ENCODE measurements around the gene HGS. TPM values are rescaled to one million over a fixed set of nuclear protein-coding genes. Genes with fewer than 3 reads are reported as not detected.

Gene HGS
- total and polyA plus RNA-seq, 8 donors: 39.3 to 174 (median 45.2) TPM

DNA sequence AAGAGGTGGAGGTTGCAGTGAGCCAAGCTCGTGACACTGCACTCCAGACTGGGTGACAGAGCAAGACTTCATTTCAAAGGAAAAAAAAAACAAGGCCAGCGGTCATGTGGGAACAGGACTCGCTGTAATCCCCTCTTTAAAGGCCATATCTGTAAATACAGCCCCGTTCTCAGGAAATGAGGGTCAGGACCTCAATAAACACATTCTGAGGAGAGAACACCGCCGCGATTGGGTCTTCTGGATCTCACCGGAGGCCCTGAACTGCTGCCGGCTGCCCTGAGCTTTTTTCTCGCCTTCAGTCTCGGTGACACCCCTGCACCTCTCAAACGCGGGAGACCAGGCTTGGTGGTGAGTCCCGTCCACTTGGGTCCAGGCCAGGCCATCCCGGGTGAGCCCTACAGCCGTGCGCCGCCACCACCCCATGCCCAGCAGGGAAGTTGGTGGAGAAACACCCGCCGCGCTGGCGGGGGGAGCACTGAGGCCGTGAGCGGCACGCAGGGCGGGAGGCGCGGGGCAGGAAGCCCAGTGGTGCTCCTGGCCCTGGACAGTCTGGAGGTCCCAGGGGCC, 56.7 kb downstream of the HGS start:
- no peak for FAIRE-seq
- Histone ChIP-seq H3K27ac (no peak overlapping the region), H3K4me1 (peaks cover 0 to 3% (median 0%) of the 10 kb centered on the region in 3 donors), H3K27me3 (no peaks in the 10 kb centered on the region), H3K36me3 (no peaks in the 10 kb centered on the region), H3K4me3 (no peak overlapping the region), H3K9me3 (no peaks in the 10 kb centered on the region)
- ATAC-seq: peak in 2 of 4 donors; percentile 7 to 10
- DNase-seq: peak in 1 of 6 donors; percentile 37
- intact Hi-C loops (cut with DNase I): no loop called here
- TF ChIP-seq, protein P1, sequence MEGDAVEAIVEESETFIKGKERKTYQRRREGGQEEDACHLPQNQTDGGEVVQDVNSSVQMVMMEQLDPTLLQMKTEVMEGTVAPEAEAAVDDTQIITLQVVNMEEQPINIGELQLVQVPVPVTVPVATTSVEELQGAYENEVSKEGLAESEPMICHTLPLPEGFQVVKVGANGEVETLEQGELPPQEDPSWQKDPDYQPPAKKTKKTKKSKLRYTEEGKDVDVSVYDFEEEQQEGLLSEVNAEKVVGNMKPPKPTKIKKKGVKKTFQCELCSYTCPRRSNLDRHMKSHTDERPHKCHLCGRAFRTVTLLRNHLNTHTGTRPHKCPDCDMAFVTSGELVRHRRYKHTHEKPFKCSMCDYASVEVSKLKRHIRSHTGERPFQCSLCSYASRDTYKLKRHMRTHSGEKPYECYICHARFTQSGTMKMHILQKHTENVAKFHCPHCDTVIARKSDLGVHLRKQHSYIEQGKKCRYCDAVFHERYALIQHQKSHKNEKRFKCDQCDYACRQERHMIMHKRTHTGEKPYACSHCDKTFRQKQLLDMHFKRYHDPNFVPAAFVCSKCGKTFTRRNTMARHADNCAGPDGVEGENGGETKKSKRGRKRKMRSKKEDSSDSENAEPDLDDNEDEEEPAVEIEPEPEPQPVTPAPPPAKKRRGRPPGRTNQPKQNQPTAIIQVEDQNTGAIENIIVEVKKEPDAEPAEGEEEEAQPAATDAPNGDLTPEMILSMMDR (IDR thresholded peaks at IDR 0.05): no peak
- WGBS, 2 donors: 63 to 73% methylated on average over 25 to 28 of the region's 28 CpGs

DNA sequence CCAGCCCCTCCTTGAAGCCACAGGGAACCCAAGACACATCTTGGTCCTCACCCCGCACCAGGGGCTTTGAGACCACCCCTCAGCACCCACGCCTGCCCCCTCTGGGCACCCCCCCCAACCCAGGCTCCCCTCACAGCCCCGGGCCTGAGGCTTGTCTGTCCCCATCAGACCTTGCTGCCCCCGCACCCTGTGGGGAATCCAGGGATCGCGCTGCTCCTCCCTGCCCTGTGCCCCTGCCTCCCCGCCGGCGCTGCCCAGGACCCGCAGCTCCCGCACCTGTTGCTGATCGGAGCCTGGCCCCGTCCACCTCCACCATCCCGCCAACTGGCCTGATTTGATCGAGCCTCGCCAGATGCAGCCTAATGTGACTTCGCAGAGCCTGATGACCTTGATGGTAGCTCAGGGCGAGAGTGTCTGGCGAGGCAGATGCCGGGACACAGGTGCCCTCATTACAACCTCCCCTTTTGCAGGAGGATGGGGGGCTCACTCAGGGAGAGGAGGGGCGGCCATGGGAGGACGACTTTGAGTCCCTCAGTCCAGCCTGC, 57.3 kb downstream of the HGS start:
- no peak overlapping the region for H3K27ac ChIP-seq

DNA sequence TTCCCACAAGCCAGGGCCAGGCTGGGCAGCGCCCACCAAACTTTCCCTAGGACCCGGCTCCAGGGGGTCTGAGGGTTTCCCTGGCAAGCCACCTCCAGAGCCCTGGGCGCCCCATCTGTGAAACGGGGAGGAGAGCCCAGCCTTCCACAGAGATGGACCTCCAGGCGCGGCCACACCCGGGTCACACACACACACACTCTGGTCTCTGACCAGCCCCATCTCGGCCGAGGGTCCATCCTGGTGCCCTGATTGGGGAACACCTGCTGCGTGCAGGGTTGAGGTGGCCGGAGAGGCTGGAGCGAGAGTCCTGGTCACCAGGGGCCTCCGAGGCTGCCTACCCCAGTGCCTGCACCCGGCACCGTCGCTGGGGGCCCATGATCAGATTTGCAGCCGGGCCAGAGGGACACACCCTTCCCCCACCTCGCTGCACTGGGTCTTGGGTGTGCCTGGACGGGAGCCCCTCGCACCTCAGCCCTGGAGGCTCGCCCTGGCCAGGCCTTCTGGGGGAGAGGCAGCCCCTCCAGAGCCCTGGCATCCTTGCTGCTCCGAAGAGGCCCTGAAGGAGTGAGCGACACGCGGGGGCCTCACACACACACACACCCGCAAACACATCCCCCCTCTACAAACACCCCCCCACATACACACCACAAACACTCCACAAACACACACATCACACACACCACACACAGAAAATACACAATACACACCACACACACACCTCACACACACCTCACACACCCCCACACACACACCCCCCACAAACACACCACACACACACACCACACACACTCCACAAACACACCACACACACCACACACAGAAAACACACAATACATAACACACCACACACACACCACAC, 58.0 kb downstream of the HGS start:
- TF ChIP-seq, protein P1 (IDR thresholded peaks at IDR 0.05): no peak
- peak in 3 of 6 donors; percentile 29 to 74 (median 54) for DNase-seq
- no peak overlapping the region for H3K4me3 ChIP-seq
- no peaks in the 10 kb centered on the region for H3K4me1 ChIP-seq
- no peaks in the 10 kb centered on the region for H3K9me3 ChIP-seq
- ATAC-seq: no peak
- no peaks in the 10 kb centered on the region for H3K27me3 ChIP-seq
- no peak for FAIRE-seq
- no peak overlapping the region for H3K27ac ChIP-seq
- no peaks in the 10 kb centered on the region for H3K36me3 ChIP-seq
- intact Hi-C loops (cut with DNase I): no loop called here
- 49 to 52% methylated on average over 26 of the region's 26 CpGs for WGBS, 2 donors

More for the DNA sequence above, 57.3 kb downstream of the HGS start:
- intact Hi-C loops (cut with DNase I): no loop called here
- ATAC-seq: peak in 3 of 4 donors; percentile 26 to 29 (median 28)
- TF ChIP-seq, protein P1 (IDR thresholded peaks at IDR 0.05): no peak
- no peak for FAIRE-seq
- DNase-seq: peak in 2 of 6 donors; percentile 23 to 67
- 25 to 26% methylated on average over 22 of the region's 22 CpGs for WGBS, 2 donors
- Histone ChIP-seq H3K9me3 (no peaks in the 10 kb centered on the region), H3K4me3 (no peak overlapping the region), H3K4me1 (peaks cover 0 to 2% (median 0%) of the 10 kb centered on the region in 3 donors), H3K36me3 (no peaks in the 10 kb centered on the region), H3K27me3 (no peaks in the 10 kb centered on the region)

Small RNA genes lying within 50 kb of the gene (microRNA-seq; reads per million reads assigned to microRNA genes)
- gene MIR6786: 0 to 0.29 reads per million in 2 donors

Other genes with a start within 250 kb of the HGS start
- gene ACTG1, start 171.2 kb upstream of the HGS start, total RNA-seq: 1,000 to 10,000 TPM; 1,458 to 2,872 (median 2,024) TPM
- gene ACTG1, start 171.2 kb upstream of the HGS start, polyA plus RNA-seq: 1,000 to 10,000 TPM in 1 of 2 donors, 100 to 1,000 TPM in 1; 889 to 1,003 TPM
- gene FSCN2, start 155.6 kb upstream of the HGS start, total RNA-seq: 10 to 100 TPM in 4 of 6 donors, 1 to 10 TPM in 2; 7.9 to 11.9 (median 10.7) TPM
- 10 to 100 TPM in 1 of 2 donors, 1 to 10 TPM in 1; 2.5 to 15.3 TPM for gene FSCN2, start 155.6 kb upstream of the HGS start, polyA plus RNA-seq
- 10 to 100 TPM in 5 of 6 donors, 1 to 10 TPM in 1; 9.4 to 17.5 (median 12.2) TPM for gene FAAP100, start 131.7 kb upstream of the HGS start, total RNA-seq
- gene FAAP100, start 131.7 kb upstream of the HGS start, polyA plus RNA-seq: 10 to 100 TPM; 40.0 to 66.0 TPM
- 10 to 100 TPM; 32.8 to 54.8 (median 36.4) TPM for gene NPLOC4, start 46.9 kb upstream of the HGS start, total RNA-seq
- gene NPLOC4, start 46.9 kb upstream of the HGS start, polyA plus RNA-seq: 10 to 100 TPM; 32.5 to 34.8 TPM
- gene TSPAN10, start 46.8 kb upstream of the HGS start, total RNA-seq: 1 to 10 TPM in 2 of 6 donors, under 1 TPM in 4; 0.24 to 1.5 (median 0.84) TPM
- gene TSPAN10, start 46.8 kb upstream of the HGS start, polyA plus RNA-seq: 1 to 10 TPM; 2.0 to 2.2 TPM
- under 1 TPM in 2 of 6 donors, not detected in 4; 0.31 to 0.37 TPM for gene PDE6G, start 27.5 kb upstream of the HGS start, total RNA-seq
- gene PDE6G, start 27.5 kb upstream of the HGS start, polyA plus RNA-seq: under 1 TPM; 0.47 to 0.49 TPM
- 10 to 100 TPM in 5 of 6 donors, 1 to 10 TPM in 1; 9.4 to 19.6 (median 13.8) TPM for gene OXLD1, start 17.4 kb upstream of the HGS start, total RNA-seq
- 10 to 100 TPM; 48.2 to 57.2 TPM for gene OXLD1, start 17.4 kb upstream of the HGS start, polyA plus RNA-seq
- 10 to 100 TPM in 1 of 6 donors, 1 to 10 TPM in 5; 2.9 to 11.0 (median 5.6) TPM for gene CCDC137, start 17.3 kb upstream of the HGS start, total RNA-seq
- gene CCDC137, start 17.3 kb upstream of the HGS start, polyA plus RNA-seq: 10 to 100 TPM; 12.5 to 50.4 TPM
- 10 to 100 TPM; 10.5 to 18.3 (median 13.1) TPM for gene ARL16, start 214 bp upstream of the HGS start, total RNA-seq
- 100 to 1,000 TPM; 102 to 119 TPM for gene ARL16, start 214 bp upstream of the HGS start, polyA plus RNA-seq
- gene MRPL12, start 19.4 kb downstream of the HGS start, total RNA-seq: 10 to 100 TPM; 18.1 to 46.6 (median 23.7) TPM
- gene MRPL12, start 19.4 kb downstream of the HGS start, polyA plus RNA-seq: 10 to 100 TPM; 48.8 to 98.7 TPM
- 10 to 100 TPM; 12.0 to 40.1 (median 17.3) TPM for gene SLC25A10, start 28.3 kb downstream of the HGS start, total RNA-seq
- gene SLC25A10, start 28.3 kb downstream of the HGS start, polyA plus RNA-seq: 10 to 100 TPM; 34.6 to 55.8 TPM
- gene GCGR, start 120.1 kb downstream of the HGS start, total RNA-seq: 1 to 10 TPM in 2 of 6 donors, under 1 TPM in 3, not detected in 1; 0.28 to 2.1 (median 0.79) TPM
- 10 to 100 TPM in 1 of 2 donors, 1 to 10 TPM in 1; 7.3 to 22.7 TPM for gene GCGR, start 120.1 kb downstream of the HGS start, polyA plus RNA-seq
- 10 to 100 TPM; 28.9 to 64.0 (median 50.2) TPM for gene MCRIP1, start 149.3 kb downstream of the HGS start, total RNA-seq
- gene MCRIP1, start 149.3 kb downstream of the HGS start, polyA plus RNA-seq: 100 to 1,000 TPM; 133 to 203 TPM
- gene PPP1R27, start 151.0 kb downstream of the HGS start, total RNA-seq: under 1 TPM in 1 of 6 donors, not detected in 5; 0.19 TPM
- gene PPP1R27, start 151.0 kb downstream of the HGS start, polyA plus RNA-seq: 1 to 10 TPM; 1.1 to 1.5 TPM
- gene P4HB, start 176.5 kb downstream of the HGS start, total RNA-seq: 1,000 to 10,000 TPM; 1,057 to 2,130 (median 1,556) TPM
- gene P4HB, start 176.5 kb downstream of the HGS start, polyA plus RNA-seq: 1,000 to 10,000 TPM in 1 of 2 donors, 100 to 1,000 TPM in 1; 876 to 1,399 TPM
- 100 to 1,000 TPM in 5 of 6 donors, 10 to 100 TPM in 1; 99.5 to 170 (median 160) TPM for gene ARHGDIA, start 187.3 kb downstream of the HGS start, total RNA-seq
- 100 to 1,000 TPM; 157 to 225 TPM for gene ARHGDIA, start 187.3 kb downstream of the HGS start, polyA plus RNA-seq
- 10 to 100 TPM; 14.4 to 27.8 (median 23.4) TPM for gene ALYREF, start 207.6 kb downstream of the HGS start, total RNA-seq
- 10 to 100 TPM; 10.3 to 22.6 TPM for gene ALYREF, start 207.6 kb downstream of the HGS start, polyA plus RNA-seq
- gene ANAPC11, start 207.7 kb downstream of the HGS start, total RNA-seq: 10 to 100 TPM; 33.3 to 45.5 (median 42.5) TPM
- 100 to 1,000 TPM in 1 of 2 donors, 10 to 100 TPM in 1; 95.1 to 112 TPM for gene ANAPC11, start 207.7 kb downstream of the HGS start, polyA plus RNA-seq
- gene NPB, start 218.2 kb downstream of the HGS start, total RNA-seq: under 1 TPM in 4 of 6 donors, not detected in 2; 0.19 to 0.62 (median 0.34) TPM
- gene NPB, start 218.2 kb downstream of the HGS start, polyA plus RNA-seq: under 1 TPM; 0.34 to 0.45 TPM
- gene PCYT2, start 227.4 kb downstream of the HGS start, total RNA-seq: 10 to 100 TPM in 5 of 6 donors, 1 to 10 TPM in 1; 9.0 to 20.7 (median 15.0) TPM
- 10 to 100 TPM; 22.3 to 35.3 TPM for gene PCYT2, start 227.4 kb downstream of the HGS start, polyA plus RNA-seq
- gene SIRT7, start 234.2 kb downstream of the HGS start, total RNA-seq: 10 to 100 TPM in 5 of 6 donors, 1 to 10 TPM in 1; 9.6 to 18.1 (median 12.0) TPM
- gene SIRT7, start 234.2 kb downstream of the HGS start, polyA plus RNA-seq: 10 to 100 TPM; 33.8 to 40.2 TPM
- 10 to 100 TPM in 1 of 6 donors, 1 to 10 TPM in 5; 6.4 to 11.1 (median 8.0) TPM for gene MAFG, start 243.7 kb downstream of the HGS start, total RNA-seq
- 1 to 10 TPM; 6.9 to 8.2 TPM for gene MAFG, start 243.7 kb downstream of the HGS start, polyA plus RNA-seq